CD4-positive, alpha-beta memory T cell (primary cell): ENCODE results near the gene MIP. TPM values are rescaled to one million over a fixed set of nuclear protein-coding genes. Genes with fewer than 3 reads are reported as not detected.
A peak's percentile ranks its signal among the peaks of the same experiment; 100 is the strongest.

Source experiments
- CTCF ChIA-PET: fragments of 350-600 bp; sonication (Branson Sonifier 250); formaldehyde crosslinking; loops from one replicate; lab custom pipeline; 2021; ENCODE audit warnings: inconsistent platforms; ENCODE audit not compliant: partially characterized antibody; lab: Charles Lee
- POLR2A ChIA-PET: fragments of 350-600 bp; sonication (Branson Sonifier 250); formaldehyde crosslinking; loops from one replicate; lab custom pipeline; 2021; ENCODE audit not compliant: partially characterized antibody; lab: Charles Lee
- DNase-seq, 5 donors: peaks; one replicate each; pipeline versions ENCODE4 v3.0.0 to v3.0.0-alpha.2; 2020 to 2022; ENCODE audit warnings: mixed read lengths in 1 of 5
- H3K27ac ChIP-seq: one replicate; pipeline ENCODE4 v1.7.0; 2013; ENCODE audit warnings: low read depth, low read length
- H3K27me3 ChIP-seq: 2 replicates; pipeline ENCODE4 v1.7.0; 2013; ENCODE audit warnings: mild to moderate bottlenecking, low read length, moderate library complexity; ENCODE audit not compliant: insufficient read depth
- H3K36me3 ChIP-seq: 2 replicates; pipeline ENCODE4 v1.7.0; 2013; ENCODE audit warnings: mild to moderate bottlenecking, low read length, moderate library complexity; ENCODE audit not compliant: insufficient read depth
- H3K4me1 ChIP-seq: 2 replicates; pipeline ENCODE4 v1.7.0; 2013; ENCODE audit warnings: mild to moderate bottlenecking, low read length, moderate library complexity; ENCODE audit not compliant: insufficient read depth
- H3K4me3 ChIP-seq, 2 donors: one replicate each; pipeline ENCODE4 v1.7.0; 2013; ENCODE audit warnings: low read length in 2 of 2, mild to moderate bottlenecking in 1 of 2
- H3K9me3 ChIP-seq, 2 donors: one replicate each; pipeline ENCODE4 v1.7.0; 2013; ENCODE audit warnings: low read length in 2 of 2, control low read depth in 1 of 2; ENCODE audit not compliant: control insufficient read depth in 1 of 2
- H3K27ac Mint-ChIP-seq, 7 donors: one replicate each; pipeline ENCODE4 v1.8.0; 2020 to 2021; ENCODE audit warnings: mixed read lengths in 7 of 7, mild to moderate bottlenecking in 6 of 7, inconsistent platforms in 3 of 7, moderate library complexity in 3 of 7
- H3K27me3 Mint-ChIP-seq, 2 donors: one replicate each; pipeline ENCODE4 v1.8.0; 2020 to 2021; ENCODE audit warnings: mixed read lengths in 2 of 2
- H3K36me3 Mint-ChIP-seq, 2 donors: one replicate each; pipeline ENCODE4 v1.8.0; 2020 to 2021; ENCODE audit warnings: mixed read lengths in 2 of 2, inconsistent platforms in 1 of 2, mild to moderate bottlenecking in 1 of 2
- H3K4me1 Mint-ChIP-seq, 4 donors: one replicate each; pipeline ENCODE4 v1.8.0; 2020 to 2021; ENCODE audit warnings: mixed read lengths in 4 of 4, mild to moderate bottlenecking in 1 of 4
- H3K4me3 Mint-ChIP-seq, 8 donors: one replicate each; pipeline ENCODE4 v1.8.0; 2020 to 2021; ENCODE audit warnings: mixed read lengths in 8 of 8, mild to moderate bottlenecking in 7 of 8, moderate library complexity in 6 of 8, inconsistent platforms in 3 of 8
- H3K9me3 Mint-ChIP-seq, 8 donors: one replicate each; pipeline ENCODE4 v1.8.0; 2020 to 2021; ENCODE audit warnings: mixed read lengths in 8 of 8, mild to moderate bottlenecking in 5 of 8, inconsistent platforms in 3 of 8, moderate library complexity in 1 of 8
- intact Hi-C: fragments of 100-400 bp; cut with micrococcal nuclease; formaldehyde crosslinking; loops from one replicate; pipeline ENCODE4 v1.15.1; 2023
- polyA plus RNA-seq, 2 donors: library from polyadenylated mRNA; unstranded; fragments of 300-500 nt; fragmentation: Illumina TruSeq; gene quantifications; one replicate each; pipeline ENCODE4 v1.2.3, GENCODE V29; 2021
- total RNA-seq, 2 experiments: library from RNA; stranded (reverse); gene quantifications; one replicate each; pipeline ENCODE4 v1.2.3, GENCODE V29; 2021

MIP gene
- total and polyA plus RNA-seq, 4 experiments from 2014 or later: 0.09 to 0.32 TPM; not detected in 2

DNA sequence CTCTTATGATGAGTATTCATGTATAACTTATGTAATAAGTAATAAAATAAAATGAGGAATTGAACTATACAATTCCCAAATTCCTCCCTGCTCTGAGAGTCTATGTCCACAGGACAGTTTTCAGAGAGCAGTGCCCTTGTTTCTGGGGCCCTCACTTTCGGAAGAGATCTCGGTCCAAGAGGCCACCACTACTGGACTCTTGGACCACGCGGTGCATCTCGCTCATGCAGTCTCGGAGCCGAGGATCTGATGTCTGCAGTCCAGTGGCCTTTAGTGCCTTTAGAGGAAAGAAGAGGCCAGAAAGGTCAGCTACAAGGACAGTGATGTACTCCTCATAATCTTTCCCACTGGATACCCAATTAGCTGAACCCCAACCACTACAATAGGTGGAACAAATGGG, 25.2 kb upstream of the MIP start:
- intact Hi-C loops: no loop called here
- ChIA-PET POLR2A (no interaction called here), CTCF (interaction anchor here (1.4 kb wide), 1 partner anchor 9 kb away, joined by 4 read pairs; no protein-coding TSS in a partner anchor)
- Mint-ChIP-seq H3K4me3 (no peak overlapping the region), H3K4me1 (no peaks in the 10 kb centered on the region), H3K27me3 (no peaks in the 10 kb centered on the region), H3K9me3 (no peaks in the 10 kb centered on the region), H3K36me3 (peaks cover 3% of the 10 kb centered on the region in 2 donors), H3K27ac (no peak overlapping the region)
- H3K36me3 ChIP-seq: no peaks in the 10 kb centered on the region
- DNase-seq: no peak
- H3K27ac ChIP-seq: no peak overlapping the region
- no peak overlapping the region for H3K4me3 ChIP-seq
- no peaks in the 10 kb centered on the region for H3K9me3 ChIP-seq
- no peaks in the 10 kb centered on the region for H3K27me3 ChIP-seq
- H3K4me1 ChIP-seq: no peaks in the 10 kb centered on the region

DNA sequence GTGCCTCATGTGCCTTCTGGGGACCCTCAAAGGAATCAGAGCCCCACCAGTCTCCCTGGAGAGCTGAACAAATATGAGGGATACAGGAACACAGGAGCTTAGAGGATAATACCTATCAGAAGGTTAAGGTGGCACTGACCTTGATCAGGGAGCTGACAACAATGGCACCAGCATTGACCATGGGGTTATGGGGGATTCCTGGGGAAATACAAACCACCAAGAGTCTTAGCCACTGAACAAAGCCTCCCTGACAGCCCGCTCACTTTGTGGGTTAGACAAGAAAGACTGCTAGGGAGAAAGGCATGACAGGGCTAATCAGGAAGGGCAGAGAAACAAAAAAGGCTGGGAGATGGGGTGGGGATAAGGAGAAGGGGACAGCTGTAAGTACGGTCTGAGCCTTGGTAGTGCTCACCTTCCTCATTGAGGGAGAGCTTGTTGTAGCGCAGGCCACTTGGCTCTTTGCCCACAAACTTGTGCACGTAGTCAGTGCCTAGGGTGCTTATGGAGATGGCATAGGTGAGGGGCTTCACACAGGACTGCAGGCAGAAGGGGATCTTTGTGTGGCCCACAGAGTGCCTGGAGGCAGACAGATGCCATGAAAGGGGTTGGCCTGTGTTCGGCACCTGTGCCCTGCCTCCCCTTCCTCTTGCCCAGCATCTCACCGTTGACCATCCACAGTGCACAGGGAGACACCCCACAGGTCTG, 23.2 kb upstream of the MIP start:
- Mint-ChIP-seq H3K36me3 (peaks cover 3 to 6% of the 10 kb centered on the region in 2 donors), H3K4me3 (no peak overlapping the region), H3K9me3 (no peaks in the 10 kb centered on the region), H3K4me1 (no peaks in the 10 kb centered on the region), H3K27me3 (no peaks in the 10 kb centered on the region), H3K27ac (peak overlapping the region in 3 of 7 donors; percentile 22 to 52 (median 46))
- H3K27ac ChIP-seq: no peak overlapping the region
- H3K36me3 ChIP-seq: peaks cover 3% of the 10 kb centered on the region
- no peak for DNase-seq
- intact Hi-C loops: no loop called here
- ChIA-PET POLR2A (interaction anchor here (1.4 kb wide), 1 partner anchor 256 kb away, joined by 3 read pairs; the partner anchor contains the start of gene RNF41), CTCF (no interaction called here)
- no peaks in the 10 kb centered on the region for H3K27me3 ChIP-seq
- H3K4me1 ChIP-seq: no peaks in the 10 kb centered on the region
- H3K4me3 ChIP-seq: no peak overlapping the region
- no peaks in the 10 kb centered on the region for H3K9me3 ChIP-seq

DNA sequence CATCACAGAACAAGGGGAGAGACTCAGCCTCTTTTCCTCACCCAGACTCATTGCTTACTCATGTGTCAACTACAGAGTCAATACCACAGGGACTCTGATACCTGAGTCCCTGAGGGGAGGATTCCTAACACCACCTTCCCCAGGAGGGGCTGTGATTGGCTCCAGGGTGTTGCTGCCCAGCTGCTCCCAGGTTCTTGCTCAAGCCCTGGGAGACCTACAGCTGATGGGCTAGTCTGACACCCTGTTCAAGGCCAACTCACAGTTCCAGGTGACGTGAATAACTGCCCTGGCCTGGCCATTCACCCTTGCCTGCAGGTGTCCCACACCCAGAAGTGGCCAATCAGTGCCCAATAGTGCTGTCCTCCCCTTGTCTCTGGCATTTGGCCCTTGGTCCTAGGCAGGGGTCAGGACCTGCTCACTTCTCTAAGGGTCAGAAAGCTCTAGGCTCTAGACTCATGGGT, 22.5 kb upstream of the MIP start:
- no peak for DNase-seq
- CTCF ChIA-PET: no interaction called here
- H3K9me3 ChIP-seq: no peaks in the 10 kb centered on the region
- Mint-ChIP-seq H3K36me3 (peaks cover 3 to 9% of the 10 kb centered on the region in 2 donors), H3K4me1 (peaks cover 0 to 2% (median under 1%) of the 10 kb centered on the region in 4 donors), H3K4me3 (no peak overlapping the region), H3K27ac (no peak overlapping the region), H3K27me3 (no peaks in the 10 kb centered on the region), H3K9me3 (no peaks in the 10 kb centered on the region)
- POLR2A ChIA-PET: interaction anchor here (1.4 kb wide), 1 partner anchor 255 kb away, joined by 3 read pairs; the partner anchor contains the start of gene RNF41
- intact Hi-C loops: no loop called here
- H3K4me3 ChIP-seq: no peak overlapping the region
- H3K27me3 ChIP-seq: no peaks in the 10 kb centered on the region
- H3K4me1 ChIP-seq: no peaks in the 10 kb centered on the region
- H3K36me3 ChIP-seq: peaks cover 3% of the 10 kb centered on the region
- H3K27ac ChIP-seq: no peak overlapping the region

DNA sequence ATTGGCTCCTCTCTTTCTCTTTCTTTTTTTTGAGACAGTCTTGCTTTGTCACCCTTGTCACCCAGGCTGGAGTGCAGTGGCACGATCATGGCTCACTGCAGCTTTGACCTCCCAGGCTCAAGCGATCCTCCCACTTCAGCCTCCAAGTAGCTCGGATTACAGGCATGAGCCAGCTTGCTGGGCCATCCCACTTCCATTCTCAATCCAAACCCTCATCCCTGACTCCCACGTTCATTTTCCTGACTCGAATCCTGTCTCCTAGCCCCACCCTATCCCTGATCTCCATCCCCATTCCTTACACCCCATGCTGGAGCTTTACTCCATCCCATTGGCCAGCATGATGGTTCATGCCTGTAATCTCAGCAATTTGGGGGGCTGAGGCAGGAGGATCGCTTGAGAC, 21.7 kb upstream of the MIP start:
- H3K4me3 ChIP-seq: no peak overlapping the region
- no peaks in the 10 kb centered on the region for H3K27me3 ChIP-seq
- H3K9me3 Mint-ChIP-seq: no peaks in the 10 kb centered on the region
- H3K27me3 Mint-ChIP-seq: no peaks in the 10 kb centered on the region
- H3K27ac ChIP-seq: no peak overlapping the region
- no peak for DNase-seq
- H3K36me3 Mint-ChIP-seq: peaks cover 3 to 15% of the 10 kb centered on the region in 2 donors
- ChIA-PET CTCF (no interaction called here), POLR2A (no interaction called here)
- H3K36me3 ChIP-seq: peaks cover 3% of the 10 kb centered on the region
- peak overlapping the region in 1 of 7 donors; percentile 74 for H3K27ac Mint-ChIP-seq
- peaks cover 1 to 11% (median 3%) of the 10 kb centered on the region in 4 donors for H3K4me1 Mint-ChIP-seq
- peaks cover under 1% of the 10 kb centered on the region for H3K4me1 ChIP-seq
- H3K9me3 ChIP-seq: no peaks in the 10 kb centered on the region
- H3K4me3 Mint-ChIP-seq: no peak overlapping the region
- intact Hi-C loops: no loop called here

DNA sequence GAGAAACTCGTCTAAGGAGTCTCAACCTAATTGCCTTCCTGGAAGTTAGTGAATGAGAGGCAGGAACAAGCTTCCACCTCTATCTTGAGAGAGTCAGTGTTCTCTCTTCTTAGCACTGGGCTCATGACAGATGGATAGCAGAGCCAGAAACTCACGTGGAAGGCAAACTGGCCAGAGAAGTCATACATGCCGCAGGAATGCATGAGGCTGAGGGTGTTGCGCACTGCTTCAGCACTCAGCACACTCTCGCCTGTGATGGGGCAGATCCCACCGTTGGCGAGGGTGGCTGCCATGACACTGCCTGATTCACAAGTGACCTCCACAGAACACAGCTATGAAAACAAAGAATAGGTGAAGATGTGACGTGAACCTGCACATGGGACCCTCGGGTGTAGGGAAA, 19.9 kb upstream of the MIP start:
- Histone ChIP-seq H3K9me3 (no peaks in the 10 kb centered on the region), H3K4me1 (peaks cover 12% of the 10 kb centered on the region), H3K4me3 (no peak overlapping the region), H3K36me3 (peaks cover 3% of the 10 kb centered on the region), H3K27ac (no peak overlapping the region), H3K27me3 (no peaks in the 10 kb centered on the region)
- intact Hi-C loops: no loop called here
- Mint-ChIP-seq H3K9me3 (no peaks in the 10 kb centered on the region), H3K27ac (peak overlapping the region in 2 of 7 donors; percentile 14 to 61), H3K36me3 (peaks cover 6 to 15% of the 10 kb centered on the region in 2 donors), H3K27me3 (no peaks in the 10 kb centered on the region), H3K4me1 (peaks cover 8 to 24% (median 13%) of the 10 kb centered on the region in 4 donors), H3K4me3 (no peak overlapping the region)
- ChIA-PET POLR2A (no interaction called here), CTCF (interaction anchor here (0.6 to 2.2 kb wide), 2 partner anchors 17 to 229 kb away, joined by 4 to 6 read pairs; no protein-coding TSS in a partner anchor)
- no peak for DNase-seq

DNA sequence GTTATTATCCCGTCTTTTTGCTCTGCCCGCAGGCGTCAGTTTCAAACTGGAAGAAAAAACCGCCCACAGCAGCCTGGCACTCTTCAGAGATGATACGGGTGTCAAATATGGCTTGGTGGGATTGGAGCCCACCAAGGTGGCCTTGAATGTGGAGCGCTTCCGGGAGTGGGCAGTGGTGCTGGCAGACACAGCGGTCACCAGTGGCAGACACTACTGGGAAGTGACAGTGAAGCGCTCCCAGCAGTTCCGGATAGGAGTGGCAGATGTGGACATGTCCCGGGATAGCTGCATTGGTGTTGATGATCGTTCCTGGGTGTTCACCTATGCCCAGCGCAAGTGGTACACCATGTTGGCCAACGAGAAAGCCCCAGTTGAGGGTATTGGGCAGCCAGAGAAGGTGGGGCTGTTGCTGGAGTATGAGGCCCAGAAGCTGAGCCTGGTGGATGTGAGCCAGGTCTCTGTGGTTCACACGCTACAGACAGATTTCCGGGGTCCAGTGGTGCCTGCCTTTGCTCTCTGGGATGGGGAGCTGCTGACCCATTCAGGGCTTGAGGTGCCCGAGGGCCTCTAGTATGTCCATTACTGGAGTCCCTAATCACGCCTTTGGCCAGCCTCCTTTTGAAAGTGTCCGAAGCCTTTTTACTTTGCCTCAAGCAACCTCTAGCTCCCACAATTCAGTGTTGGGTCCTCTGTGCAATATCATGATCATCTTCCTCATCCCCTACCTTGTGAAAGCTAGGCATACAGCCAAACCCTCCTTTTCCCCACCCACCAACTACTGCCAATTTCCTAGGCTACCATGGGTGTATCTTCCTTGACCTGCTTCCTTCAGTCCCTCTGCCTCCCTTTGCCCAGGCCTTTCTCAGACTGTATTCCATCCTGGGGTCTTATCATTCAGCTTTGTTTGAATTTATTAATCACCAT, 14.8 kb upstream of the MIP start:
- peaks cover 14 to 42% (median 23%) of the 10 kb centered on the region in 4 donors for H3K4me1 Mint-ChIP-seq
- Histone ChIP-seq H3K4me1 (peaks cover 22% of the 10 kb centered on the region), H3K4me3 (peak overlapping the region; percentile 90 to 98), H3K27ac (peak overlapping the region; percentile 73), H3K9me3 (no peaks in the 10 kb centered on the region), H3K27me3 (no peaks in the 10 kb centered on the region), H3K36me3 (peaks cover 3% of the 10 kb centered on the region)
- H3K36me3 Mint-ChIP-seq: peaks cover 4 to 20% of the 10 kb centered on the region in 2 donors
- intact Hi-C loops: loop anchor here (10.0 kb wide), 1 partner anchor 734 kb away; no protein-coding TSS in a partner anchor
- peak overlapping the region; percentile 94 to 99 (median 98) for H3K27ac Mint-ChIP-seq
- DNase-seq: no peak
- H3K4me3 Mint-ChIP-seq: peak overlapping the region; percentile 93 to 98 (median 96)
- ChIA-PET POLR2A (interaction anchor here (1.1 to 4.6 kb wide), 15 partner anchors 19 to 352 kb away, joined by 3 to 24 read pairs (median 6); partner anchors contain the start of genes CNPY2, ESYT1, GLS2 and IL23A), CTCF (interaction anchor here (0.8 to 1.9 kb wide), 3 partner anchors 12 to 279 kb away, joined by 3 to 7 read pairs (median 4); partner anchors contain the start of genes RNF41 and SMARCC2)
- H3K27me3 Mint-ChIP-seq: no peaks in the 10 kb centered on the region
- H3K9me3 Mint-ChIP-seq: no peaks in the 10 kb centered on the region
